ENCODE results near the gene RPL7L1. TPM values are rescaled to one million over a fixed set of nuclear protein-coding genes. Genes with fewer than 3 reads are reported as not detected.
A peak's percentile ranks its signal among the peaks of the same experiment; 100 is the strongest.

The RPL7L1 gene
- total RNA-seq (2022) (103 and 110 TPM in 2 replicates), Bru-seq, nascent RNA (percentile 96 among the genes with signal in this experiment), BruChase-seq, experiment 1, labeled RNA remaining after a 2-hour chase (percentile 99 among the genes with signal in this experiment), BruChase-seq, experiment 2, labeled RNA remaining after a 6-hour chase (percentile 98 among the genes with signal in this experiment)
- long read RNA-seq, full-length matches to known transcripts: 60 of 89 reads
- long read RNA-seq, partial matches to known transcripts: 8 of 89 reads
- long read RNA-seq, other reads (novel, unspliced or antisense): 21 of 89 reads

- Histone ChIP-seq H3K4me3 (ENCODE audit: low read depth, low read length) (peak within 1 kb of the TSS; percentile 75), H3K27me3 (replicated peaks; ENCODE audit: control insufficient read depth, insufficient read depth, low read length) (no peaks in the 10 kb centered on the region), H3K36me3 (ENCODE audit: control insufficient read depth, insufficient read depth, low read length) (peaks cover 7% of the 10 kb centered on the region), H3K9me3 (no peaks in the 10 kb centered on the region), H3K4me1 (no peaks in the 10 kb centered on the region)
- Mint-ChIP-seq H3K4me1 (ENCODE audit: low read depth, unreplicated experiment) (no peaks in the 10 kb centered on the region), H3K27ac (ENCODE audit: unreplicated experiment) (peak within 1 kb of the TSS; percentile 100), H3K36me3 (ENCODE audit: insufficient read depth, unreplicated experiment) (peaks cover 44% of the 10 kb centered on the region), H3K27me3 (ENCODE audit: insufficient read depth, unreplicated experiment) (no peaks in the 10 kb centered on the region), H3K4me3 (ENCODE audit: unreplicated experiment) (peak within 1 kb of the TSS; percentile 94), H3K9me3 (ENCODE audit: unreplicated experiment) (no peaks in the 10 kb centered on the region)
- intact Hi-C loops (cut with micrococcal nuclease; ENCODE audit: unreplicated experiment): loop anchor here (1.0 to 5.0 kb wide), 4 partner anchors 11 to 317 kb away; partner anchors contain the start of genes BICRAL, TBCC and UBR2
- TF ChIP-seq CTCF (IDR thresholded peaks at IDR 0.05; ENCODE audit: insufficient read depth in 1 of 2, low read depth in 1 of 2, low read length in 1 of 2, severe bottlenecking in 1 of 2, unreplicated experiment in 1 of 2): no peak
- POLR2A ChIA-PET: interaction anchor here (0.9 to 1.3 kb wide), 7 partner anchors 11 to 316 kb away, joined by 4 to 26 read pairs (median 7); partner anchors contain the start of genes BICRAL, CNPY3, KLHDC3 and MEA1
- TSS peak; percentile 97 for BruUV-seq (replicated peaks)
- CTCF ChIA-PET: interaction anchor here (0.6 to 1.9 kb wide), 4 partner anchors 11 to 218 kb away, joined by 3 to 9 read pairs (median 4); a partner anchor contains a TSS
- peak; percentile 83 to 85 for DNase-seq
Observed at GRCh38 chr6:42879372-42880239, at the start of gene RPL7L1. RPL7L1 (plus strand) TSS chr6:42879616; CDS start chr6:42879911, 295 bp downstream.

- no peaks in the 10 kb centered on the region for H3K27me3 Mint-ChIP-seq (ENCODE audit: insufficient read depth, unreplicated experiment)
- H3K9me3 Mint-ChIP-seq (ENCODE audit: unreplicated experiment): no peaks in the 10 kb centered on the region
- no peak for DNase-seq
- no peaks in the 10 kb centered on the region for H3K9me3 ChIP-seq
- H3K4me3 Mint-ChIP-seq (ENCODE audit: unreplicated experiment): no peak overlapping the region
- POLR2A ChIA-PET: no interaction called here
- no peaks in the 10 kb centered on the region for H3K36me3 Mint-ChIP-seq (ENCODE audit: insufficient read depth, unreplicated experiment)
- no TSS peak for BruUV-seq (replicated peaks)
- H3K27me3 ChIP-seq (replicated peaks; ENCODE audit: control insufficient read depth, insufficient read depth, low read length): no peaks in the 10 kb centered on the region
- no peak for TF ChIP-seq CTCF (IDR thresholded peaks at IDR 0.05; ENCODE audit: insufficient read depth in 1 of 2, low read depth in 1 of 2, low read length in 1 of 2, severe bottlenecking in 1 of 2, unreplicated experiment in 1 of 2)
- CTCF ChIA-PET: interaction anchor here (0.5 kb wide), 1 partner anchor 98 kb away, joined by 5 read pairs; the partner anchor contains the start of gene CNPY3
- H3K4me3 ChIP-seq (ENCODE audit: low read depth, low read length): no peak overlapping the region
- intact Hi-C loops (cut with micrococcal nuclease; ENCODE audit: unreplicated experiment): no loop called here
- H3K4me1 ChIP-seq: no peaks in the 10 kb centered on the region
- H3K27ac Mint-ChIP-seq (ENCODE audit: unreplicated experiment): no peak overlapping the region
- no peaks in the 10 kb centered on the region for H3K36me3 ChIP-seq (ENCODE audit: control insufficient read depth, insufficient read depth, low read length)
- H3K4me1 Mint-ChIP-seq (ENCODE audit: low read depth, unreplicated experiment): no peaks in the 10 kb centered on the region
Observed at GRCh38 chr6:42831237-42831636, 48.2 kb upstream of the RPL7L1 start.

GRCh38 chr6:42834056-42834455, 45.4 kb upstream of the RPL7L1 start:
- no peak for DNase-seq
- TF ChIP-seq CTCF (IDR thresholded peaks at IDR 0.05; ENCODE audit: insufficient read depth in 1 of 2, low read depth in 1 of 2, low read length in 1 of 2, severe bottlenecking in 1 of 2, unreplicated experiment in 1 of 2): no peak
- H3K9me3 Mint-ChIP-seq (ENCODE audit: unreplicated experiment): no peaks in the 10 kb centered on the region
- H3K4me1 Mint-ChIP-seq (ENCODE audit: low read depth, unreplicated experiment): no peaks in the 10 kb centered on the region
- no peaks in the 10 kb centered on the region for H3K36me3 ChIP-seq (ENCODE audit: control insufficient read depth, insufficient read depth, low read length)
- no peak overlapping the region for H3K4me3 Mint-ChIP-seq (ENCODE audit: unreplicated experiment)
- no peaks in the 10 kb centered on the region for H3K27me3 ChIP-seq (replicated peaks; ENCODE audit: control insufficient read depth, insufficient read depth, low read length)
- H3K27me3 Mint-ChIP-seq (ENCODE audit: insufficient read depth, unreplicated experiment): no peaks in the 10 kb centered on the region
- BruUV-seq (replicated peaks): no TSS peak
- no peak overlapping the region for H3K27ac Mint-ChIP-seq (ENCODE audit: unreplicated experiment)
- no peak overlapping the region for H3K4me3 ChIP-seq (ENCODE audit: low read depth, low read length)
- no peaks in the 10 kb centered on the region for H3K4me1 ChIP-seq
- intact Hi-C loops (cut with micrococcal nuclease; ENCODE audit: unreplicated experiment): no loop called here
- no peaks in the 10 kb centered on the region for H3K9me3 ChIP-seq
- CTCF ChIA-PET: no interaction called here
- POLR2A ChIA-PET: no interaction called here
- H3K36me3 Mint-ChIP-seq (ENCODE audit: insufficient read depth, unreplicated experiment): no peaks in the 10 kb centered on the region
